Hematopoietic multipotent progenitor cell treated with erythropoietin and hydrocortisone succinate and interleukin-3 and kit ligand, for 8 days (in vitro differentiated cells): ENCODE measurements around the gene PKNOX2.

Source experiments
- DNase-seq: peaks from one replicate; pipeline ENCODE4 v3.0.0-alpha.2; 2015

The PKNOX2 gene

GRCh38 chr11:125343718-125344131, 179.2 kb downstream of the PKNOX2 start:
- DNase-seq, result no peak

- no peak for DNase-seq
Measured at GRCh38 chr11:125344846-125345420, 180.4 kb downstream of the PKNOX2 start.

GRCh38 chr11:125345421-125346178, 181.0 kb downstream of the PKNOX2 start:
- DNase-seq, result peak; percentile 40

- DNase-seq, result no peak
Measured at GRCh38 chr11:125346179-125346530, 181.6 kb downstream of the PKNOX2 start.

GRCh38 chr11:125346565-125347260, 182.2 kb downstream of the PKNOX2 start:
- DNase-seq, result no peak

GRCh38 chr11:125347261-125347585, 182.7 kb downstream of the PKNOX2 start:
- DNase-seq, result no peak

- DNase-seq, result no peak
Measured at GRCh38 chr11:125348141-125348651, 183.6 kb downstream of the PKNOX2 start.

GRCh38 chr11:125348674-125349309, 184.2 kb downstream of the PKNOX2 start:
- peak; percentile 22 for DNase-seq

- DNase-seq, result no peak
Measured at GRCh38 chr11:125350206-125351032, 185.9 kb downstream of the PKNOX2 start.

- DNase-seq, result no peak
Measured at GRCh38 chr11:125351033-125351867, 186.7 kb downstream of the PKNOX2 start.

- DNase-seq, result no peak
Measured at GRCh38 chr11:125351868-125352250, 187.3 kb downstream of the PKNOX2 start.

- DNase-seq, result no peak
Measured at GRCh38 chr11:125356797-125357196, 192.2 kb downstream of the PKNOX2 start.

- no peak for DNase-seq
Measured at GRCh38 chr11:125357551-125357950, 193.0 kb downstream of the PKNOX2 start.

GRCh38 chr11:125358254-125358840, 193.8 kb downstream of the PKNOX2 start:
- no peak for DNase-seq

GRCh38 chr11:125359130-125359529, 194.6 kb downstream of the PKNOX2 start:
- DNase-seq, result no peak

GRCh38 chr11:125360066-125360465, 195.5 kb downstream of the PKNOX2 start:
- DNase-seq, result no peak

GRCh38 chr11:125364121-125364826, 199.7 kb downstream of the PKNOX2 start:
- DNase-seq, result no peak

- no peak for DNase-seq
Measured at GRCh38 chr11:125365196-125365931, 200.8 kb downstream of the PKNOX2 start.

- DNase-seq, result no peak
Measured at GRCh38 chr11:125367710-125368109, 203.2 kb downstream of the PKNOX2 start.

GRCh38 chr11:125368757-125369156, 204.2 kb downstream of the PKNOX2 start:
- no peak for DNase-seq
